Iris pigment epithelial cell (primary cell): Measurements from ENCODE around the gene TSPAN2.

Experiments
- DNase-seq: peaks from one replicate; pipeline ENCODE4 v3.0.0-alpha.2; 2011; ENCODE audit warnings: low read depth

The TSPAN2 gene

DNA sequence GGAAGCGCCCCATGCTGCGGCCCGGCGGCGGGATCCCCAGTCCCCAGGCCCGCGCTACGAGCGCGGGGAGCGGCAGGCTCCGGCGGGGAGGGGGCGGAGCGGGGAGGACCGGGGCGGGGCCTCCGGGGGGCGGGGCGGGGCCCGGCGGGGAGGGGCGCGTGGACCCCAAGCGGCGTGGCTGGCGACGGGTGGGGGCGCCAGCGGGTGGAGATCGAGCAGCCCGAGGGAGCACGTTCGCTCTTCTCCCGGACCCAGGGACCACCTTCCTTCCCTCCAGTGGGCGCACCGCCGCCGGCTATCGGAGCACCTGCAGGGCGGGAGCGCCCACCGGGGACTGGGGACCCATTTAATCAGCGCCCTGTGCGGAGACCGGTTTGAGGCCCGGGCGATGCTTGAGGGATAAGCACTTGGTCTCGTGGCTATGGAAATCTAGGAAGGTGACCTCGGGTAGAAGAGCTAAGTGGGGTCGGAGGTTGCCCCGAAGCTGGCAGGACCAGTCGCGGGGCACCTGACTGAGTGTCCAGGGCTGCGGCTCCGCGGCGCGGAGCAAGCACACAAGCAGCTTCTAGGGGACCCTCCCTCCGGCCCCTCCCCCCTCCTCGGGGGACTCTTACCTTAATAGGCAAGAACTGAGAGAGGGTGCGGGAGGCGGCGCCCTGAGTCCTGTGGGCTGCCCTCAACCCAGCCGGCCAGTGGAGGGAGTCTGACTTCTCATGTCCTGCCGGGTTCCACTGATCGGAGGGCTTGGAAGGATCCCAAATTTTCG is at the start of gene TSPAN2:
TSS of gene TSPAN2 (minus strand) at position 84 of the 766 bp plus-strand sequence. CDS start at position 13, 71 bp downstream.
- DNase-seq: peak; percentile 23

DNA sequence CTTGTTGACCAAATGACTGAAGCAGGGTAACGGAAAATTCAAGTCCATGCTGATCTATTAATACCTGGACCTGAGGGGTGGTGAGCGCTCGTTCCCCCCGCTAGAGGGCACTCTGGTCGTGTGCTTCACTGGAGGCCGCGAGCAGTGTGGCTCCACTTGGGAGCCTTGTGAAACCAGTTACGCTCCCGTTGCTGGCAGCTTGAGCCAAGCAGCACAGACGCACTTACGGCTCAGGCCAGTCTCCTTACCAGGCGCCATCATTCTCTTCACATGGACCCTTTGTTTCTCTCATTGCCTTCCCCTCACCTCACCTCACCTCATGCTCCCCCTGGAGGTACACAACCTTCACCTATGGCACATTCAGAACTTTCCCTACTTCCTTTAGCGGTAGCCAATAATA is 49.7 kb upstream of the TSPAN2 start:
- DNase-seq: peak; percentile 95

DNA sequence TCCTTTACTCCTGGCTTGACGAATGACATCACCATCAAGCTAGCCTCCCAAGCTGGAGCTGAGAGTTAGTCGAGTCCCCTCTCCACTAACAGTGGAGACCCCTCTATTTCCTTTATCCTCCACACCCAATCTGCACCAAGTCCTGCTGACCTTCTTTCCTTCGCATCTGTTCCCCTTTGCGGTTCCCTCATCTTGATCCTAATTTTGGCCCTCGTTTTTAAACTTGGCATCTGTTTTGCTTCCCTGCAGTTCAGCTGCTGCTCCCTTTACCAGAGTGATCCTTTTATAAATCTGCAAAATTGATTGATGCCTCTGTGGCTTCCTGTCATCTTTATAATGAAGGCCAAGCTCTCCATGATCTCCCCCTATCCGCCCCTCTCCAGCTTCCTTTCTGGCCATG is 49.0 kb upstream of the TSPAN2 start:
- DNase-seq: no peak

DNA sequence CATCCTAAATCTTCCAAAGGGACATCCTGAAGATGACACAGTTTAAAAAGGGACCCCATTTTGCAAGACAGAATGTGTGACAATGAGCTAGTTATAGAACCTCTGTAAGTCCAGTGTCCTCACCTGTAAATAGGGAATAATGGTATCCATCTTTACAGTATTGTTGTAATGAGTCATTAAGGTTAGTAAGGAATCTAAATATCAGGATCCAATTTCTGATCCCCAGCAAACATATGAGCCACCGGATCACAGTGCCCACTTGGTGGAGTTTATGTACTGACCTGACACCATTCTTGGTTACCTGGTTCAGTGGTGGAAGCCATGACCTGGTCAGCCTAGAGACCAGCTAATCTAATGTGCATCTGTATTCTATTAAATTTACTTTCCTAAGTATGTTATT is 47.9 kb upstream of the TSPAN2 start:
- no peak for DNase-seq

DNA sequence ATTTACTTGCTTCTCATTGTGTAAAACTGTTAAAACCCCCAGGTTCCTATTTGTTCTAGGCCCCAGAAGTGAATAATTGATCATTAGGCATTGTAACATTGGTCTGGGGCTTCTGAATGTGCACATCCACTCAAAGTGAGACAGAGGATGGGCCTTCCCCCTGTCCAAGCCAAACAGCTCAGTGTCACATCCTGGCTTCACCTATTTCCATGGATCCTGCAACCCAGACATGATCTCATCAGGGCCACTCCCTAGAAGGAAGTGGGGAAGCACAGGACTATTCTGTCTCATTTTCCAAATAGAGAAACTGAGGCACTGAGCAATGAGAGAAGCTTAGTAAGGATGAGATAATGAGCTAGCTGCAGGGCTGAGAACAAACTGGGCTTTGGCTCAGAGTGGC is 47.4 kb upstream of the TSPAN2 start:
- DNase-seq: no peak

DNA sequence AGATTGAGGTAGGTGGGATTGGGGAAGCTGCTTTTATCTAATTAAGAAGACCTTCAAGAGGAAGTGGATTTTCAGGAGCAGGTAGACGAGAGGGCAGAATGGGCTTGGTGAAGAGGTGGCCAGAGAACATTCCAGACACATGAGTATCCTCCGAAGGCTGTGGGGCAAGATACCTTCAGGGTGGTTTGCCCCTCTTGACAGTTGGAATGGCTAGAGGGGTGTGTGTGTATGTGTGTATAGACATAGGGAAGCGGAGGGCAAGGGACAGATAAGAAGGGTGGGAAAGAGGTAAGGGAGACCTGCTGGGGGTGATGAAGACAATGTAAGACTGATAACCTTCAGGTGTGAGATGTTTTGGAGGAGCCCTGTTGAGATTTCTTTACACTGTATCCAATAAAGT is 46.8 kb upstream of the TSPAN2 start:
- peak; percentile 18 for DNase-seq

DNA sequence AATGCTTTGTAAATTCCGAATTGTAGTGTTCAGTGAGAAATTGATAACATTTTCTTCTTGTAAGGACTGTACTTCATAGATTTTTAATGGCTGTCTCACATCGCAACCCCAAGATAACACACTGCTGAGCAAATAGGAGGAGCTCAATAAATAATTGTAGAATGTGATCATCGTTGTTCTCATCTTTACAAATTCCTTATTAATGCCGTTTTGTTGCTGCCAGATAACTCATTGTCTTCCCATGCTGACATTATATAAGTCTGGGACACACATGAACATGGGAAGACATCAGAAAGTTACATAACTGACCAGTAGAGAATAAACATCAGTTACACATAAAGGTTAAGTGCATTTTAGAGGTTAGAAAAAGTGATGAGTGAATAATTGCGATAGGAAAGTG is 46.4 kb upstream of the TSPAN2 start:
- peak; percentile 70 for DNase-seq

DNA sequence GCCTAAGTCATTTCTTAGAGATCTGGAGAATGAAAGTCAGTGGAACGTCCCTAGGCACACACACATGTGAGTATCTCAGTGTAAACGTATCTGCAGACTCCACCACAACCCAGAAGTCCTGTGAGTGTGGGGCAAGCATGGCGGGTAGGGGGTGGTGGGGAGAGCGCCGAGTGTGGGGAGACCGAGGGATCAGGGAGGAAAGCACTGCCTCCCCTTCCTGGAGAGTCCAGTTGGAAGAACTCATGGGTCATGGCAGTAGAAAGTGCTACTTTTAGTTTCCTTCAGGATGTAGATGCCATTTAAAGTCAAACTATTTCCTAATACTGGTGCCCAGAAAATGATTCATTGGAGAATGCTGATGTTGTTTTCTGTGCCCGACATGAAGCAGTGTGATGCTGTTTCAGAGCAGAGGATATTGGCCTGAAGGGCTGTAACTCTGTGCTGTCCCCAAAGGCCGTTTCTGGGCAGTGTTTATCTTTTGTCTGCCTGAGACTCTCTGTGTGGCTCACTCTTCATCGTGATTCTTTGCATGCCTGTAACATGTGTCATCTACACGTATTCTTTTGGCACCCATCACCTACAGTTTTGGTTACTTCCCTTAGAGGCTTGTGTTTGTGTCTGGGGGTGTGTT is 45.7 kb upstream of the TSPAN2 start:
- peak; percentile 83 for DNase-seq

DNA sequence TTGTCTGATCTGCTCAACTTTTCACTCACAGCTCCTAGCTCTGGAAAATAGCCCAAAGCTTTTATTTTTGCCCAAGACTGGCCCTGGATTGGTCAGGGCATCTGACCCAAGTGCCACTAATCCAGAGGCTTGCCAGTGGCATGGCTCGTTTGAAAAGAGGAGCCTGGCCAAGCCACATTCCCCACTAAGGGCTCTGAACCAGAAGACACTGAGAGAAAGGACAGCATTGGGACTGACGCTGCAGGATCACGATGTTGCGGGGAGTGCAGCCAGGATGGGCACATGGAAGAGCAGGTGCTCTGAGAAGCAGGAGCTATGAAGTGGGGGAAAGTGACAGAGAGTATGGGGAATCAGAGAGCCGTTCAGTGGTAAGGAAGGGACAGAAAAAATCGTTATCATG is 44.9 kb upstream of the TSPAN2 start:
- no peak for DNase-seq

DNA sequence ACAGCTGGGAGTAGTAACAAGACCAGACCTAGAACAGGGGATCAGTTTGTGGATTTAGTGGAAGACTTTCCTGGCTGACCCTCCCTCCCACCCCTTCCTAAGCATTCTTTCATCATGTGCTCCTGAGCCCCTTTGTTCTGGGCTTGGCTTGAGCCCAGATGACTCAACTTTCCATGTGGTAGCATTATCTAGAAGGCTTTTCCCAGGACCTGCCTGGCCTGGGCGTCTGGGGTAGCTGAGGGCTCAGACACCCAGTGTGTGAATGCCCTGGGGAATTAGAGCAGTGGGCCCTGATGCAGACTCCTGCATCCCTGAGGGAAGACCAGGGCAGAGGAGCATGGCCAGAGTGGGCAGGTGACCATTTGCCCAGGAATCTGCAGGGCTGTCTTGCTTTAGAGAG is 44.1 kb upstream of the TSPAN2 start:
- peak; percentile 77 for DNase-seq

DNA sequence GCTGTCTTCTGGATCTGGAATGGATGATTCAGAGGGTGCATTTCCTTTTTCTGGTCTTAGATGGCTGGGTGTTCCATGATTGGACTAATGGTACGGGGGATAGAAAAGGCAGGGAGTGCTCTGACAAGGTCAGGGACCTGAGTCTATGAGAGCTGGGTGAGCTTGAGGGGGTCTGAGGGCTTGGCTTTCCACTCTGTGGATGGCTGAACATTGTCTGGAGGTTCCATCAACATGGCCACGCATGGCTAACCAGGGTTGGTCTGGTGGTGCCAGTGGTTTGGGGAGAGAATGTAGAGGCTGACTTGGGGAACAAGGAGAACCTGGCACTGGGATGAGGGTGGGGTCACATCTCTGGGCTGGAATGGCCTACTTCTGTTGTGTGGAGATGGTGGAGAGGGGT is 41.5 kb upstream of the TSPAN2 start:
- no peak for DNase-seq

DNA sequence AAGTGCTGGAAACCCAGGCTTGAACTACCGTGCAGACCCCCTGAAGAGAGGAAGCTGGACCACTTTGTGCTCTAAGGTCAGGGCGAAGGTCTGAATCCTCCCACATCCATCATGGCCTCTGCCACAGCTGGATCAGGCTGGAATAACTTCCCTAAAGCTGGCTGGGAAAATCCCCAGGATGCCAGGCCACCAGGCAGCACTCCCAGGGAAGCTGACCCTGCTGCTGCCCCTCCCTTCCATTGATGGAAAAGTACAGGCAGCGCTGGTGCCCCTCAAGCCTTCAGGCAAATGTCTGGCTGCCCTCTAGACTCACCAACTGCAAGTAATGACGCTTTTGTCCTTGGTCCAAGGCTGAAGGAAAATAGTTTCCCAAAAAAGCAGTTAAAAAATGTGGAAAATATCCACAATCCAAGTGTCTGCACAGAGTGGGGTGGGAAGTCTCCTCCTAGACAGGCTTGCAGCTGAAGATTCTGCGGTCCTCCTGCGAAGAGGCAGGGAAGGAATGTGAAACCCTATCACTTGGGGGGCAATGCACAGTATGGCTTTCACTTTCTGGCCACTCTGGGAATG is 39.9 kb upstream of the TSPAN2 start:
- DNase-seq: no peak

DNA sequence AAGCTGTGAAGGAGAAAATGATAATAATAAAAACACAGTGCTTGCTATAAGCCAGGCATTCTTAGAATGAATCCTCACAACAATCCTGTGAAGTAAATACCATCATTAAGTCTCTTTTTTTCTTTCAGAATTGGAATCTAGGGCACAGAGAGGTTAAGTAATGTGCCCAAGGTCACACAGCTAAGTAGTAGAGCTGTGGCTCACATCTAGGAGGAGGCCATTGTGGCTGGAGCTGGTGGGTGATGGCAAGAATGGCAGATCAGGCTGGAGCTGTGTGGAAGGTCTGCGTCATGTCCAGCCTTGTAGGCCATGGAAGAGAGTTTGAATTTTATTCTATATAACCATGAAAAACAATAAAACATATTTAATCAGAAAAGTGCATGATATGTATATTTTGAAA is 38.2 kb upstream of the TSPAN2 start:
- DNase-seq: no peak

DNA sequence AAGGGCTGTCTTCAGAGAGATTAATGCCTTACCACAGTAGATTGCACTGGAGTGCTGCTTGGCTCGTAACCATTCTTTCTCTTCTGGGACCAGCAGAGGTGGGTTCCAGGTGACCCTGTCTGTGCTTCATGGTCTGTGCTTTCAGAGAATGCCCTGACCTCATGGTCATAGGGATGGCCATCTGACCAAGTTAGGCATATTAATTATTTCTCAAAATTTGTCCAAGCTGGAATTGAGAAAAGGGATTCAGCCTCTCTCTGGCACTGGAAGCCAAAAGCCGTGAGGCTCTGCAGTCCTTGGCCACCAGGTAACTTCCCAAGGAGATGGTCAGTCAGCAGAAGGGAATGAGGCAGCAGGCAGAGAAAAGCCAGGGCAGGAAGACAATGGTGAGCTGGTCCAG is 37.2 kb upstream of the TSPAN2 start:
- DNase-seq: no peak

DNA sequence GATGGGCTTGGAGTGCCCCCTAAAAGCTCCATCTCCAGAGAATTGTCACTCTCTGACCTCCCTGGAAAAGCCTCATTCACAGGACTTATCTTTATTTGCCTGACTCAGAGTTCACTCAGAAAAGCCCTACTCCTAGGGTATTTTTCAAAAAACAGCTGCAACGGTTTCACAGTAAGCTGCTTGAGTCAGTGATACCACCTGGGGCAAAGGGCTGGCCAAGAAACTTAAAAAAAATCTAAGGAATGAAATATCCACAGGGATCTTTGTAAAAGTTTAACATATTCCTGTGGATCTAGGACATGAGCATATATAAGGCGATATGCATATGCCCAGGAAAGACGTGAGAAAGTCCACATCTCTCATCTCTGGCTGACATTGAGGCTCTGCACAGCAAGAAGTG is 33.8 kb upstream of the TSPAN2 start:
- DNase-seq: no peak

DNA sequence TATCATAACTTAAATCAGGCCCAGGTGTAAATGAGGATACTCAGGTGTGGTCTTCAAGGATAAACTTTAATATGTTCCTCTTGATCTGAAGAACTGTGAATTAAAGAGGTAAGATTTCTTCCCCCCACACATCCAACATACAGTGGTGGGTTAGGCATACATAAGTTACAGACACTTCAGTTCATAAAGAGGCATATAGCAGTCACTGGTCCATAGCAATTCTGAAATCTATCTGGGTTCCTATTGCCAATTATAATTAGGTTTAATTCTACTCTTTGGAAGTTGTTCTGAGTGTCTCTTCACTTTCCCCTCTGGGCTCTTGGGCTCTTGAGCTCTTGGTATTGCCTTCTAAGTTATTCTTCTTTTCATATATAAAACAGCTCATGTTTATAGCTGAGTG is 32.5 kb upstream of the TSPAN2 start:
- no peak for DNase-seq

DNA sequence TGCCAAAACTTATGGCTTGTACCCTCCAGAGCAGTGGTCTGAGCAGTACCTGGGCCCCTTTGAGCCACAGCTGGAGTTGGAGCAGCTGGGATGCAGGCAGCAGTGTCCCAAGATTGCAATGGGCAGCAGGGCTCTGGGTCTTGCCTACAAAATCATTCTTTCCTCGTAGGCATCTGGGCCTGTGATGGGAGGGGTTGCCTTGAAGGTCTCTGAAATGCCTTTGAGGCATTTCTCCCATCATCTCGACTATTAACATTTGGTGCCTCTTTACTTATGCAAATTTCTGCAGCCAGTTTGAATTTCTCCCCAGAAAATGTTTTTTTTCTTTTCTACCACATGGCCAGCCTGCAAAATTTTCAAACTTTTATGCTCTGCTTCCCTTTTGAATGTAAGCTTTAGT is 31.0 kb upstream of the TSPAN2 start:
- DNase-seq: no peak

DNA sequence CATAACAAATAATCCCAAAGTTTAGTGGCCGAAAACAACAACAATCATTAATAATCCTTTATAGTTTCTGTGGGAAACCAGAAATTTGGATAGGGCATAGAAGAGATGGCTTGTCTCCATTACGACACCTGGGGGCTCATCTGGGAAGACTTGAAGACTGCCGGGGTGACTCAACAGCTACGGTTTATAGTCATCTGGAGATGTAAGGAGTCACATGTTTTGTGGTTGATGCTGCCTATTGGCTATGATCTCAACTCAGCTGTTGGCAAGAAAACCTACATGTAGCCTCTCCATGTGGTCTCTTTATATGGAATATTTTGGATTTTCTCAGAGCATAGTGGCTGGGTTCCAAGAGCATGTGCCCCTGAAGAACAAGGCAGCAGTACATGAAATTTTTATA is 29.3 kb upstream of the TSPAN2 start:
- DNase-seq: peak; percentile 32

DNA sequence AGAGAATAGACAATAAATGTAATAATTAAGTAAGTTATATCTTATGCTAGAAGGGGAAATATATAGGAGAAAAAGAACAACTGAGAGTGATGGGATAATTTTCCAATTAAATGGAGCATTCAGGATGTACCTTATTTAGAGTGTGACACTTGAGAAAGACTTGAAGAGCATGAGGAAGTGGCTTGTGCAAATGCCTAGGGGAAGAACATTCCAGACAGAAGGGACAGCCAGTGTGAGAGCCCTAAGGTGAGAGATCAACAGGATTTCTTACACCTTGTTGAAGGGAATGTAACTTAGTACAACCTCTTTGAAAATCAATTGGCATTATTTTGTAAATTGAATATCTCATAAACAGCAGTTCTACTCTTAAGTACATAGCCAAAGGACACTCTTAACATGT is 28.8 kb upstream of the TSPAN2 start:
- no peak for DNase-seq

DNA sequence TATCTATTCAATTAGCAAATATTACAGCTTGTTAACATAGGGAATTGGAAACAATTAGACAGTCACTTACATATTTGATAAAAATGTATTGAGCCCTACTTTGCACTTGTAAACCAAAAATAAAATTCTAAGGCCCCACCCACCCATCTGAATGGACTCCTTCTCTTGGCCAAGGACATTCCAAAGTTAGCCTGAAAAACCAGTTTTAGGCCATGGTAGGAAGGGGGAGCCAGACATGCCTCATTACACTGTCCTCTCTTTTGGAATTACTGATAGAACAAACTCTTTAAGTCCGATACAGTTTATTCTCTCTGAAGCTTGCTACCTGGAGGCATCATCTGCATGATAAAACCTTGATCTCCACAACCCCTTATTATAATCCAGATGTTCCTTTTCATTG is 28.0 kb upstream of the TSPAN2 start:
- no peak for DNase-seq

DNA sequence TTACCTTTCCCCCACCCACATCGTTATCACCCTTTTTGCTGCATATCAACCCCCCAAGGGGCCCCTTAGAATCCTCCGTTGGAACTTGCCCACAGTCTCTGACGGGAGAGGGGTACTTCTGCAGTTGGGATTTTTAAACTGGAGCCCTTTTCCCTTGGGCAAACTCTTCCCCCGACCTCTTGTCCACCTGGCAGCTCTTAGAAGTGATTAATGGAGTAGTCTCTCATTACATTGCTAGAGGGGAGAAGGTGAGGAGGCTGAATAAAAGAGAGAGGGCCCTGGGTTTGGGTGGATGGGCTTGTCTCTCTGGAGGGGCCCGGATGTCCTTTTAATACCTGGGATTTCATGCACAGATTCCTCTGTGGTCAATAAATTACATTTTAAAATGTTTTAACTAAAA is 27.2 kb upstream of the TSPAN2 start:
- DNase-seq: no peak

DNA sequence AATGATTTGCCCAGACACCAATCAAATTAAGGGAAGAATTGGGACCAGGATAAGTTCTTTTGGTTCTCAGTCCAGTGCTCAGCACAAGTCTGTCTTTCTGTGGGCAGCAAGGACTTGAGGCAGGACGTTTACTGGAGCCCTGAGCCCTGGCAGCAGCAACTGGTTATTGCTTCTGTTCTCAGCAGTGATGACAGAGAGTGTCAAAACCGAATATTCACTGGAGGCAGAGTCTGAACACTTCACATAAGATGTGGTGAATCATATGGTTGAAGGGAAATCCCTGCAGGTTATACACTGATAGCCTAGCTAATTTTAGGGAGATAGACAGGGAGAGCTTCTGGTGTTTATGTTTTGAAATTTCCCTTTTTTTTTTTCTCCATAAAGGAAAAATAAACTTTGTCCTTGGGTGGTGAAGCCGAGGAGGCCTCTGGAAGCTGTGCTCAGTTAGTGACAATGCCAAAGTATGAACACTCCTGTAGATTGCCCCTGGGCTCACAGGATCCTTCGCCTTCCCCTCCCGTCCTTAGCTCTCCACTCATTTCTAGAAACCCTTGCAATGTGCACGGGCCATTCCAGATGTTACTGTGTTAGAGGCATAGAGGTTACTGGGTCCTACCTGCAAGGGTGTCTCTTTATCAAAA is 26.3 kb upstream of the TSPAN2 start:
- peak; percentile 52 for DNase-seq

DNA sequence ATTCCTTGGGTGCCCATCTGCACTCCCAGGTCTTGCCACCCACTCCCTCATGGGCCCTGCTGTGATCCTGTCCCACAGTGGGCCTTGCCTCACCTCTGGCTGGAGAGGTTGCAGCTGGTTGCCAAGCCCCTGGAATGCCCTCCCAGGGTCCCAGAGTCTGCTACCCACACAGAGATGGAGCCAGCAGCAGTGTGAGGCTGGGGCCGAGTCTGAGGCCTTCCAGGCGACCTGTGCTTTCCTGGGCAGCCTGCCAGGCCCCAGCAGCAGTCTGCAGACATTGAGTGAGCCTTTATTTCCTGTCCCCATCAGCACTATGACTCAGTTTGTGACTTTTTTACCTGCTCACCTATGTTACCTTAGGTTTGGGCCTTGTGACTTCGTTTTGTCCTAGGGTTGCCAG is 25.0 kb upstream of the TSPAN2 start:
- peak; percentile 47 for DNase-seq
